Uterine smooth muscle cell (primary cell): ENCODE measurements around the gene PDGFB. TPM values are rescaled to one million over a fixed set of nuclear protein-coding genes. Genes with fewer than 3 reads are reported as not detected.

ENCODE experiments used
- total RNA-seq: library from RNA; depleted of rRNA; stranded (reverse); fragments of >200 nt; gene quantifications from 2 replicates; pipeline ENCODE4 v1.2.3, GENCODE V29; 2014

PDGFB gene
- total RNA-seq = 0.11 TPM in 1 of 2 replicates, not detected in the other

DNA sequence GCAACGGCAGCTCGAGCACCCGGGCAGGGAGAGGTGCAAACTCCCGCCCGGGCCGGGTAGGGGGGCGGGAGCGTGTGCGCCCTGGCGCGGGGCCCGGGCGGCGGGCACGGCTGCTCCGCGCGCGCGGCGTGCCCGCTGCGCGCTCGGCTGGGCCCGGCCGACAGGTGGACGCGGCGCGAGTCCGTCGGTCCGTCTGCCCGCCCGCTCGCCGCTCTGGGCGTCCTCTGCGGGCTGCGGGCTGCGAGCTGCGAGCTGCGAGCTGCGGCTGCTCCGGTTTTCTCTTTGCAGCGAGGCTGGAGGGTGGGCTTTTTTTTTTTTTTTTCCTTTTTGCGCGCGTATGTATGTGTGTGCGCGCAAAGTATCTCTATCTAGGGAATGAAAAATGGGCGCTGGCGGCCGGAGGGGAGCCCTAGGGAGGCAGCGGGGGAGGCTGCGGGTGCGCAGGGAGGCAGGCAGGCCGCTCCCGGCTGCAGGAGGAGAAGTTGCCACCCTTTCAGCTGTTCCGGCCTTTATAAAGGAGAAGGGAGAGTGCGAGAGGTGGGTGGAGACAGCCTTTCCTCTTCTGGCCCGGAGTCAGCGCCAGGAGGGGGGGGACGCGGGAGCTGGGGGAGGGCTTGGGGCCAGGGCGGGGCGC lies at the start of gene PDGFB:
Gene PDGFB (minus strand): TSS at position 487 of the 634 bp plus-strand sequence. CDS start 1,019 bp downstream, outside the sequence.

Other genes starting within 250 kb of the PDGFB start
- gene APOBEC3C, start 230.7 kb downstream of the PDGFB start, total RNA-seq = 8.2 and 8.5 TPM in 2 replicates
- 0.75 and 0.77 TPM in 2 replicates for gene APOBEC3D, start 223.9 kb downstream of the PDGFB start, total RNA-seq
- 4.8 and 9.2 TPM in 2 replicates for gene APOBEC3F, start 204.1 kb downstream of the PDGFB start, total RNA-seq
- 14.5 and 15.4 TPM in 2 replicates for gene APOBEC3G, start 167.7 kb downstream of the PDGFB start, total RNA-seq
- not detected in 2 replicates for gene APOBEC3H, start 147.7 kb downstream of the PDGFB start, total RNA-seq
- 6.2 and 13.5 TPM in 2 replicates for gene CBX7, start 92.3 kb downstream of the PDGFB start, total RNA-seq
- 2,760 and 3,323 TPM in 2 replicates for gene RPL3, start 74.6 kb upstream of the PDGFB start, total RNA-seq
- 5.9 and 8.1 TPM in 2 replicates for gene SYNGR1, start 105.0 kb upstream of the PDGFB start, total RNA-seq
- 17.6 and 18.9 TPM in 2 replicates for gene TAB1, start 154.8 kb upstream of the PDGFB start, total RNA-seq
- under 0.01 TPM in 1 of 2 replicates, not detected in the other for gene MGAT3, start 212.0 kb upstream of the PDGFB start, total RNA-seq